Body of pancreas (tissue), 4 donors: ENCODE data around the gene AOC1. TPM values are rescaled to one million over a fixed set of nuclear protein-coding genes. Genes with fewer than 3 reads are reported as not detected.

Source experiments
- ATAC-seq: fragments of 150-250 bp; one replicate; pipeline ENCODE4 v1.9.1; 2016
- DNase-seq, 4 donors: peaks; one replicate each; pipeline ENCODE4 v3.0.0-alpha.2; 2019
- H3K27ac ChIP-seq, 4 donors: fragments of 200-600 bp; sonication (generic); 1 replicate in 3 of 4; 2 replicates in 1 of 4; pipeline versions ENCODE4 v1.5.1 to v1.6.1; 2016 to 2019; ENCODE audit warnings: mild to moderate bottlenecking in 1 of 4, mixed read lengths in 1 of 4, moderate library complexity in 1 of 4
- H3K27me3 ChIP-seq, 2 donors: fragments of 200-600 bp; sonication (generic); one replicate each; pipeline ENCODE4 v1.6.0; 2016; ENCODE audit warnings: mild to moderate bottlenecking in 1 of 2
- H3K36me3 ChIP-seq, 2 donors: fragments of 200-600 bp; sonication (generic); replicated peaks in 1 of 2; 2 replicates each; pipeline ENCODE4 v1.5.1; 2016; ENCODE audit warnings: low read depth in 2 of 2; ENCODE audit not compliant: insufficient read depth in 1 of 2
- H3K4me1 ChIP-seq: fragments of 200-600 bp; sonication (generic); one replicate; pipeline ENCODE4 v1.6.0; 2016
- H3K4me3 ChIP-seq, 2 donors: fragments of 200-600 bp; sonication (generic); 1 replicate in 1 of 2; 2 replicates in 1 of 2; pipeline ENCODE4 v1.5.1; 2016 to 2019
- H3K9me3 ChIP-seq, 3 donors: fragments of 200-600 bp; sonication (generic); 1 replicate in 2 of 3; 2 replicates in 1 of 3; pipeline ENCODE4 v1.5.1; 2016
- POLR2A ChIP-seq, 3 donors: fragments of 450-650 bp; IDR thresholded peaks; one replicate each; pipeline ENCODE4 v1.6.1; 2016; ENCODE audit warnings: antibody characterized with exemption in 3 of 3, mild to moderate bottlenecking in 2 of 3
- WGBS, 2 donors: methylation state at CpG; one replicate each; pipeline ENCODE4 v1.1.5; 2017; 5-methylcytosine and 5-hydroxymethylcytosine counted together
- intact Hi-C: fragments of 100-400 bp; cut with DNase I; formaldehyde crosslinking; loops from one replicate; pipeline ENCODE4 v1.15.1; 2023
- total RNA-seq, 2 donors: library from RNA; depleted of rRNA; stranded (reverse); fragments of >200 nt; gene quantifications; one replicate each; pipeline ENCODE4 v1.1.0, GENCODE V29; 2016
- TF ChIP-seq, protein P1 (sequence below), 7 experiments: fragments of 450-650 bp in 4 of 7; fragments of 200-600 bp in 3 of 7; sonication (generic) in 3 of 7; IDR thresholded peaks; one replicate each; pipeline ENCODE4 v1.5.1; 2016 to 2019; ENCODE audit warnings: antibody characterized with exemption in 7 of 7

The AOC1 gene
- total RNA-seq, 2 donors from 2014 or later: 1.6 TPM; not detected in 1

GRCh38 chr7:150857276-150858055 lies 5.1 kb downstream of the AOC1 start:
- Histone ChIP-seq H3K4me3 (no peak overlapping the region), H3K27ac (no peak overlapping the region), H3K27me3 (no peaks in the 10 kb centered on the region), H3K36me3 (no peaks in the 10 kb centered on the region), H3K4me1 (no peaks in the 10 kb centered on the region), H3K9me3 (no peaks in the 10 kb centered on the region)
- 85 to 90% methylated on average over 26 to 43 of the region's 43 CpGs for WGBS, 2 donors
- TF ChIP-seq, protein P1, sequence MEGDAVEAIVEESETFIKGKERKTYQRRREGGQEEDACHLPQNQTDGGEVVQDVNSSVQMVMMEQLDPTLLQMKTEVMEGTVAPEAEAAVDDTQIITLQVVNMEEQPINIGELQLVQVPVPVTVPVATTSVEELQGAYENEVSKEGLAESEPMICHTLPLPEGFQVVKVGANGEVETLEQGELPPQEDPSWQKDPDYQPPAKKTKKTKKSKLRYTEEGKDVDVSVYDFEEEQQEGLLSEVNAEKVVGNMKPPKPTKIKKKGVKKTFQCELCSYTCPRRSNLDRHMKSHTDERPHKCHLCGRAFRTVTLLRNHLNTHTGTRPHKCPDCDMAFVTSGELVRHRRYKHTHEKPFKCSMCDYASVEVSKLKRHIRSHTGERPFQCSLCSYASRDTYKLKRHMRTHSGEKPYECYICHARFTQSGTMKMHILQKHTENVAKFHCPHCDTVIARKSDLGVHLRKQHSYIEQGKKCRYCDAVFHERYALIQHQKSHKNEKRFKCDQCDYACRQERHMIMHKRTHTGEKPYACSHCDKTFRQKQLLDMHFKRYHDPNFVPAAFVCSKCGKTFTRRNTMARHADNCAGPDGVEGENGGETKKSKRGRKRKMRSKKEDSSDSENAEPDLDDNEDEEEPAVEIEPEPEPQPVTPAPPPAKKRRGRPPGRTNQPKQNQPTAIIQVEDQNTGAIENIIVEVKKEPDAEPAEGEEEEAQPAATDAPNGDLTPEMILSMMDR (IDR thresholded peaks at IDR 0.05): no peak
- TF ChIP-seq POLR2A (IDR thresholded peaks at IDR 0.05): no peak
- DNase-seq (no peak), ATAC-seq (no peak)
- intact Hi-C loops: no loop called here

DNA sequence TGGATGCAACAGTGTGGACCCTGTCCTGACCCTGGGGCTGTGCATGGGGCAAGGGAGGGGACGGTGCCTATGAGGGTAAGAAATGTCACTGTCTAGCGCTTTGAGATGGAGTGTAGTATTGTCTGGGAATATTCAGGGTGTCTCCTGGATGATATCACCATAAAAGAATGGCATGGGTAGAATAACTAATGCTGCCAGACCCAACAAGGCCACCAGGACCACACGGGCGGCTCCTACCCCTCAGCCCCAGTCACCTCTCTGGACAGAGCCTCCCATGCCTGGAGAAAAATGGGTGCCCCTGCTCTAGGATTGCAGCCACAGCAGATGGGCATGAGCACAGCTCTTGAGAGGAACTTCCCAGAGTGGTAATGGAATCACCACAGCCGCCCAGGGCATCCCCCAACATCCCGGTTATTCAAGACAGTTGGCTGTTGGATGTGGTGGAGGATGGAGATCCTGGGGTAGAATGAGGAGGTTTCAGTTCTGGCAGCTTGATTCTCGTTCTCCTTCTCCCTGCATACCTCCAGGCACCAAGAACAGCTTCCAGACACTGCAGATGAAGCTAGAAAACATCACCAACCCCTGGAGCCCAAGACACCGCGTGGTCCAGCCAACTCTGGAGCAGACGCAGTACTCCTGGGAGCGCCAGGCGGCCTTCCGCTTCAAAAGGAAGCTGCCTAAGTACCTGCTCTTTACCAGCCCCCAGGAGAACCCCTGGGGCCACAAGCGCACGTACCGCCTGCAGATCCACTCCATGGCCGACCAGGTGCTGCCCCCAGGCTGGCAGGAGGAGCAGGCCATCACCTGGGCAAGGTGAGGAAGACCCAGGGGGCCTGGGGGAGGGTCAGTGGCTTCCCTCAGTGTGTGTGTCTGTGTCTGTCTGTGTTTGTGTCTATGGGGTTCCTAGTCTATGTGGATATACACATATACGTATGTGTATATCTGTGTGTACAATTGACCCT lies 6.2 kb downstream of the AOC1 start:
- WGBS, 2 donors: 72 to 73% methylated on average over 17 of the region's 18 CpGs
- TF ChIP-seq, protein P1 (IDR thresholded peaks at IDR 0.05): no peak
- no peak for TF ChIP-seq POLR2A (IDR thresholded peaks at IDR 0.05)

GRCh38 chr7:150860291-150860977 lies 8.1 kb downstream of the AOC1 start:
- intact Hi-C loops: no loop called here

More for the DNA sequence above, 6.2 kb downstream of the AOC1 start:
- H3K4me3 ChIP-seq: no peak overlapping the region
- ATAC-seq (no peak), DNase-seq (no peak)
- H3K27ac ChIP-seq: no peak overlapping the region
- H3K9me3 ChIP-seq: no peaks in the 10 kb centered on the region
- H3K36me3 ChIP-seq: no peaks in the 10 kb centered on the region
- no peaks in the 10 kb centered on the region for H3K27me3 ChIP-seq
- intact Hi-C loops: no loop called here
- no peaks in the 10 kb centered on the region for H3K4me1 ChIP-seq

DNA sequence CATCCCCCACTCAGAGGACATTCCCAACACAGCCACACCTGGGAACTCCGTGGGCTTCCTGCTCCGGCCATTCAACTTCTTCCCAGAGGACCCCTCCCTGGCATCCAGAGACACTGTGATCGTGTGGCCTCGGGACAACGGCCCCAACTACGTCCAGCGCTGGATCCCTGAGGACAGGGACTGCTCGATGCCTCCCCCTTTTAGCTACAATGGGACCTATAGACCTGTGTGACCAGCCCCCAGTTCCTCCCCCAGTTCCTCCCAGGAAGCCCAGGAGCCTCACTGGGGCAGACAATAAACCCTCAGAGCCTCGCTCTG lies 8.6 kb downstream of the AOC1 start:
- WGBS, 2 donors: 67 to 80% methylated on average over 2 to 9 of the region's 9 CpGs
- no peak for TF ChIP-seq POLR2A (IDR thresholded peaks at IDR 0.05)
- TF ChIP-seq, protein P1 (IDR thresholded peaks at IDR 0.05): no peak
- ATAC-seq: no peak
- Histone ChIP-seq H3K9me3 (no peaks in the 10 kb centered on the region), H3K36me3 (no peaks in the 10 kb centered on the region), H3K4me3 (no peak overlapping the region), H3K27ac (no peak overlapping the region), H3K4me1 (no peaks in the 10 kb centered on the region), H3K27me3 (no peaks in the 10 kb centered on the region)
- intact Hi-C loops: no loop called here
- DNase-seq: no peak

More at GRCh38 chr7:150860291-150860977, 8.1 kb downstream of the AOC1 start:
- Histone ChIP-seq H3K36me3 (no peaks in the 10 kb centered on the region), H3K27ac (no peak overlapping the region), H3K4me1 (no peaks in the 10 kb centered on the region), H3K9me3 (no peaks in the 10 kb centered on the region), H3K27me3 (no peaks in the 10 kb centered on the region), H3K4me3 (no peak overlapping the region)
- 45 to 63% methylated on average over 13 to 14 of the region's 14 CpGs for WGBS, 2 donors
- DNase-seq (no peak), ATAC-seq (no peak)
- no peak for TF ChIP-seq POLR2A (IDR thresholded peaks at IDR 0.05)
- TF ChIP-seq, protein P1 (IDR thresholded peaks at IDR 0.05): no peak
